Body of pancreas (tissue), 4 donors: ENCODE results near the gene STAB1. TPM values are rescaled to one million over a fixed set of nuclear protein-coding genes. Genes with fewer than 3 reads are reported as not detected.
A peak's percentile ranks its signal among the peaks of the same experiment; 100 is the strongest.

Experiments
- ATAC-seq: fragments of 150-250 bp; one replicate; pipeline ENCODE4 v1.9.1; 2016
- DNase-seq, 4 donors: peaks; one replicate each; pipeline ENCODE4 v3.0.0-alpha.2; 2019
- H3K27ac ChIP-seq, 4 donors: fragments of 200-600 bp; sonication (generic); 1 replicate in 3 of 4; 2 replicates in 1 of 4; pipeline versions ENCODE4 v1.5.1 to v1.6.1; 2016 to 2019; ENCODE audit warnings: mild to moderate bottlenecking in 1 of 4, mixed read lengths in 1 of 4, moderate library complexity in 1 of 4
- H3K27me3 ChIP-seq, 2 donors: fragments of 200-600 bp; sonication (generic); one replicate each; pipeline ENCODE4 v1.6.0; 2016; ENCODE audit warnings: mild to moderate bottlenecking in 1 of 2
- H3K36me3 ChIP-seq, 2 donors: fragments of 200-600 bp; sonication (generic); replicated peaks in 1 of 2; 2 replicates each; pipeline ENCODE4 v1.5.1; 2016; ENCODE audit warnings: low read depth in 2 of 2; ENCODE audit not compliant: insufficient read depth in 1 of 2
- H3K4me1 ChIP-seq: fragments of 200-600 bp; sonication (generic); one replicate; pipeline ENCODE4 v1.6.0; 2016
- H3K4me3 ChIP-seq, 2 donors: fragments of 200-600 bp; sonication (generic); 1 replicate in 1 of 2; 2 replicates in 1 of 2; pipeline ENCODE4 v1.5.1; 2016 to 2019
- H3K9me3 ChIP-seq, 3 donors: fragments of 200-600 bp; sonication (generic); 1 replicate in 2 of 3; 2 replicates in 1 of 3; pipeline ENCODE4 v1.5.1; 2016
- CTCF ChIP-seq, 7 experiments: fragments of 450-650 bp in 4 of 7; fragments of 200-600 bp in 3 of 7; sonication (generic) in 3 of 7; IDR thresholded peaks; one replicate each; pipeline ENCODE4 v1.5.1; 2016 to 2019; ENCODE audit warnings: antibody characterized with exemption in 7 of 7
- POLR2A ChIP-seq, 3 donors: fragments of 450-650 bp; IDR thresholded peaks; one replicate each; pipeline ENCODE4 v1.6.1; 2016; ENCODE audit warnings: antibody characterized with exemption in 3 of 3, mild to moderate bottlenecking in 2 of 3
- WGBS, 2 donors: methylation state at CpG; one replicate each; pipeline ENCODE4 v1.1.5; 2017; 5-methylcytosine and 5-hydroxymethylcytosine counted together
- intact Hi-C: fragments of 100-400 bp; cut with DNase I; formaldehyde crosslinking; loops from one replicate; pipeline ENCODE4 v1.15.1; 2023
- total RNA-seq, 2 donors: library from RNA; depleted of rRNA; stranded (reverse); fragments of >200 nt; gene quantifications; one replicate each; pipeline ENCODE4 v1.1.0, GENCODE V29; 2016

The STAB1 gene
- total RNA-seq, 2 donors from 2014 or later = 50.4 to 55.3 TPM

GRCh38 chr3:52533623-52534280 is 38.6 kb downstream of the STAB1 start, which contains the start of gene NT5DC2:
Gene NT5DC2, minus strand, starts transcription at chr3:52533857. Its CDS starts 120 bp downstream, at chr3:52533737.
- intact Hi-C loops = loop anchor here (10.0 kb wide), 1 partner anchor 79 kb away; the partner anchor contains the start of genes NISCH and TNNC1
- Histone ChIP-seq H3K9me3 (no peaks in the 10 kb centered on the region), H3K27me3 (no peaks in the 10 kb centered on the region), H3K4me1 (peaks cover 39% of the 10 kb centered on the region), H3K36me3 (no peaks in the 10 kb centered on the region), H3K27ac (peak within 1 kb of the TSS in 3 of 4 donors; percentile 31 to 52 (median 46)), H3K4me3 (peak within 1 kb of the TSS; percentile 23 to 24)
- WGBS, 2 donors = 7% methylated on average over 42 of the region's 91 CpGs; no CpG with 5 or more reads in 1 of the 2 donors
- DNase-seq = peak; percentile 52 to 78 (median 66)
- peak in 1 of 3 donors; percentile 10 for TF ChIP-seq POLR2A (IDR thresholded peaks at IDR 0.05)
- peak in 1 of 7 experiments; percentile 4 for TF ChIP-seq CTCF (IDR thresholded peaks at IDR 0.05)
- peak; percentile 31 for ATAC-seq

GRCh38 chr3:52534281-52535183 is 39.4 kb downstream of the STAB1 start:
- Histone ChIP-seq H3K36me3 (no peaks in the 10 kb centered on the region), H3K27me3 (no peaks in the 10 kb centered on the region), H3K27ac (peak overlapping the region in 3 of 4 donors; percentile 31 to 52 (median 46)), H3K4me3 (peak overlapping the region; percentile 13 to 23), H3K4me1 (peaks cover 47% of the 10 kb centered on the region), H3K9me3 (no peaks in the 10 kb centered on the region)
- TF ChIP-seq CTCF (IDR thresholded peaks at IDR 0.05) (no peak), POLR2A (IDR thresholded peaks at IDR 0.05) (no peak)
- WGBS, 2 donors = 73 to 90% methylated on average over 44 to 57 of the region's 57 CpGs
- DNase-seq = peak in 1 of 4 donors; percentile 18
- no peak for ATAC-seq
- intact Hi-C loops = loop anchor here (10.0 kb wide), 1 partner anchor 80 kb away; the partner anchor contains the start of genes NISCH and TNNC1

- H3K36me3 ChIP-seq = no peaks in the 10 kb centered on the region
- H3K9me3 ChIP-seq = no peaks in the 10 kb centered on the region
- 83 to 90% methylated on average over 19 of the region's 19 CpGs for WGBS, 2 donors
- no peak overlapping the region for H3K4me3 ChIP-seq
- peaks cover 55% of the 10 kb centered on the region for H3K4me1 ChIP-seq
- DNase-seq (peak in 1 of 4 donors; percentile 14), ATAC-seq (no peak)
- TF ChIP-seq POLR2A (IDR thresholded peaks at IDR 0.05) (no peak), CTCF (IDR thresholded peaks at IDR 0.05) (no peak)
- H3K27me3 ChIP-seq = no peaks in the 10 kb centered on the region
- intact Hi-C loops = loop anchor here (10.0 kb wide), 1 partner anchor 81 kb away; the partner anchor contains the start of genes NISCH and TNNC1
- H3K27ac ChIP-seq = peak overlapping the region in 2 of 4 donors; percentile 54 to 93
Measured at GRCh38 chr3:52535411-52536111, 40.4 kb downstream of the STAB1 start.

- ATAC-seq (no peak), DNase-seq (no peak)
- H3K9me3 ChIP-seq = no peaks in the 10 kb centered on the region
- H3K4me3 ChIP-seq = no peak overlapping the region
- WGBS, 2 donors = 4% methylated on average over 9 of the region's 9 CpGs
- TF ChIP-seq CTCF (IDR thresholded peaks at IDR 0.05) = no peak
- no peak for TF ChIP-seq POLR2A (IDR thresholded peaks at IDR 0.05)
- peak overlapping the region in 2 of 4 donors; percentile 54 to 93 for H3K27ac ChIP-seq
- no peaks in the 10 kb centered on the region for H3K36me3 ChIP-seq
- H3K27me3 ChIP-seq = no peaks in the 10 kb centered on the region
- intact Hi-C loops = loop anchor here (10.0 kb wide), 1 partner anchor 81 kb away; the partner anchor contains the start of genes NISCH and TNNC1
- peaks cover 55% of the 10 kb centered on the region for H3K4me1 ChIP-seq
Measured at GRCh38 chr3:52536112-52536368, 40.9 kb downstream of the STAB1 start.
